Measurements from ENCODE around the gene SLC16A11.

SLC16A11 gene

GRCh38 chr17:7014995-7015958, 28.6 kb downstream of the SLC16A11 start:
- intact Hi-C loops (cut with DNase I): no loop called here
- DNase-seq: peak in 3 of 10 donors; percentile 72 to 96 (median 76)

GRCh38 chr17:7014261-7014994, 29.5 kb downstream of the SLC16A11 start:
- intact Hi-C loops (cut with DNase I): no loop called here
- peak; percentile 93 to 100 (median 98) for DNase-seq

GRCh38 chr17:7011942-7012254, 32.0 kb downstream of the SLC16A11 start:
- no peak for DNase-seq
- intact Hi-C loops (cut with DNase I): no loop called here

GRCh38 chr17:7011415-7011814, 32.5 kb downstream of the SLC16A11 start:
- intact Hi-C loops (cut with DNase I): no loop called here
- peak in 1 of 10 donors; percentile 25 for DNase-seq

GRCh38 chr17:7010523-7010922, 33.4 kb downstream of the SLC16A11 start:
- intact Hi-C loops (cut with DNase I): no loop called here
- DNase-seq: peak in 1 of 10 donors; percentile 4

GRCh38 chr17:7007143-7007542, 36.7 kb downstream of the SLC16A11 start:
- DNase-seq: peak in 1 of 10 donors; percentile 26
- intact Hi-C loops (cut with DNase I): no loop called here

- no peak for DNase-seq
- intact Hi-C loops (cut with DNase I): loop anchor here (2.0 kb wide), 2 partner anchors 95 to 339 kb away; no protein-coding TSS in a partner anchor
Observed at GRCh38 chr17:7005716-7006115, 38.2 kb downstream of the SLC16A11 start.

GRCh38 chr17:7004398-7005253, 39.3 kb downstream of the SLC16A11 start:
- DNase-seq: no peak
- intact Hi-C loops (cut with DNase I): loop anchor here (1.0 to 2.0 kb wide), 3 partner anchors 94 to 338 kb away; no protein-coding TSS in a partner anchor

GRCh38 chr17:7003745-7004144, 40.1 kb downstream of the SLC16A11 start:
- DNase-seq: no peak
- intact Hi-C loops (cut with DNase I): loop anchor here (1.0 to 2.0 kb wide), 3 partner anchors 93 to 337 kb away; no protein-coding TSS in a partner anchor

GRCh38 chr17:7002288-7003047, 41.4 kb downstream of the SLC16A11 start:
- peak in 1 of 10 donors; percentile 5 for DNase-seq
- intact Hi-C loops (cut with DNase I): no loop called here

GRCh38 chr17:7001318-7001961, 42.5 kb downstream of the SLC16A11 start:
- intact Hi-C loops (cut with DNase I): no loop called here
- DNase-seq: peak in 2 of 10 donors; percentile 64 to 90

GRCh38 chr17:6998855-6999508, 44.9 kb downstream of the SLC16A11 start:
- intact Hi-C loops (cut with DNase I): no loop called here
- peak in 1 of 10 donors; percentile 45 for DNase-seq

- intact Hi-C loops (cut with DNase I): no loop called here
- DNase-seq: no peak
Observed at GRCh38 chr17:6997171-6997570, 46.7 kb downstream of the SLC16A11 start.

- no peak for DNase-seq
- intact Hi-C loops (cut with DNase I): no loop called here
Observed at GRCh38 chr17:6996256-6997011, 47.5 kb downstream of the SLC16A11 start.

GRCh38 chr17:6995500-6996255, 48.2 kb downstream of the SLC16A11 start, which contains the start of gene ALOX12:
ALOX12 (plus strand) TSS chr17:6996049; CDS start chr17:6996118, 69 bp downstream.
- intact Hi-C loops (cut with DNase I): no loop called here
- no peak for DNase-seq

GRCh38 chr17:6994666-6995256, 49.1 kb downstream of the SLC16A11 start:
- DNase-seq: no peak
- intact Hi-C loops (cut with DNase I): no loop called here

Data from posterior cingulate gyrus (tissue), 11 donors.